Cardiac fibroblast (primary cell): ENCODE results near the gene NUDT5.

Experiments used
- DNase-seq, 2 donors: peaks; one replicate each; pipeline versions ENCODE4 v3.0.0 to v3.0.0-alpha.2; 2010; ENCODE audit warnings: low read depth in 2 of 2
- H3K4me3 ChIP-seq, 2 donors: replicated peaks in 1 of 2; 1 replicate in 1 of 2; 2 replicates in 1 of 2; pipeline ENCODE4 v1.5.1; 2011; ENCODE audit warnings: low read depth in 2 of 2, low read length in 2 of 2, mild to moderate bottlenecking in 2 of 2, moderate library complexity in 1 of 2
- CTCF ChIP-seq: IDR thresholded peaks from one replicate; pipeline ENCODE4 v1.5.1; 2011; ENCODE audit warnings: low read depth, mild to moderate bottlenecking, low read length, inconsistent platforms

Gene NUDT5

GRCh38 chr10:12194752-12195271 lies 879 bp downstream of the NUDT5 start:
- no peak for TF ChIP-seq CTCF
- peak overlapping the region; percentile 94 to 97 for H3K4me3 ChIP-seq
- DNase-seq = peak; percentile 46 to 58

- TF ChIP-seq CTCF = no peak
- no peak overlapping the region for H3K4me3 ChIP-seq
- peak; percentile 63 to 66 for DNase-seq
These were observed 2.5 kb downstream of the NUDT5 start for GRCh38 chr10:12193193-12193592.

GRCh38 chr10:12191715-12192114 lies 4.0 kb downstream of the NUDT5 start:
- no peak overlapping the region for H3K4me3 ChIP-seq
- peak; percentile 15 to 41 for DNase-seq
- TF ChIP-seq CTCF = no peak

GRCh38 chr10:12189426-12189825 lies 6.3 kb downstream of the NUDT5 start:
- DNase-seq = no peak
- H3K4me3 ChIP-seq = no peak overlapping the region
- TF ChIP-seq CTCF = no peak

- no peak overlapping the region for H3K4me3 ChIP-seq
- TF ChIP-seq CTCF = no peak
- no peak for DNase-seq
These were observed 7.0 kb downstream of the NUDT5 start for GRCh38 chr10:12188656-12189055.

GRCh38 chr10:12187321-12187905 lies 8.3 kb downstream of the NUDT5 start:
- H3K4me3 ChIP-seq = no peak overlapping the region
- TF ChIP-seq CTCF = no peak
- no peak for DNase-seq

- DNase-seq = no peak
- TF ChIP-seq CTCF = no peak
- H3K4me3 ChIP-seq = no peak overlapping the region
These were observed 9.4 kb downstream of the NUDT5 start for GRCh38 chr10:12186323-12186722.
